ENCODE data around the gene ICOSLG.
"Not testable (repeated sequence)": the region's sequence is repeated elsewhere in the genome, so short reads cannot be mapped to it uniquely, and the experiment has no call there.

Gene ICOSLG

GRCh38 chr21:44199448-44199847 is 41.3 kb downstream of the ICOSLG start:
- H2AK5ac ChIP-seq (ENCODE audit: low read length) = no peak overlapping the region
- H2BK15ac ChIP-seq (replicated peaks; ENCODE audit: low read depth) = no peak overlapping the region
- H3K23ac ChIP-seq (ENCODE audit: low read length) = no peak overlapping the region
- H2BK5ac ChIP-seq (ENCODE audit: low read length) = no peak overlapping the region
- H3K4me2 ChIP-seq (ENCODE audit: low read length) = no peak overlapping the region
- H2BK120ac ChIP-seq (ENCODE audit: low read depth, low read length) = no peak overlapping the region
- no peak overlapping the region for H3K56ac ChIP-seq (ENCODE audit: low read length)
- no peak overlapping the region for H3K18ac ChIP-seq (ENCODE audit: low read length)
- no peak overlapping the region for H4K5ac ChIP-seq (ENCODE audit: low read length)
- WGBS (ENCODE audit: extremely low coverage, insufficient coverage, low lambda C conversion rate) = no CpG with 5 or more reads among the region's 15 CpGs
- H3K79me2 ChIP-seq (ENCODE audit: control insufficient read depth, insufficient read depth, low read length) = no peaks in the 10 kb centered on the region
- no peak overlapping the region for H3K4me3 ChIP-seq (ENCODE audit: low read length)
- DNase-seq = peak; percentile 44
- H3K27me3 ChIP-seq (ENCODE audit: insufficient read depth, low read length, poor library complexity) = no peaks in the 10 kb centered on the region
- no peaks in the 10 kb centered on the region for H3K4me1 ChIP-seq (ENCODE audit: control insufficient read depth, low read depth, low read length)
- H3K79me1 ChIP-seq (ENCODE audit: low read length) = no peaks in the 10 kb centered on the region
- H3K36me3 ChIP-seq (ENCODE audit: control insufficient read depth, insufficient read depth, low read length) = no peaks in the 10 kb centered on the region
- H3K27ac ChIP-seq (ENCODE audit: low read depth, low read length) = no peak overlapping the region
- no peak overlapping the region for H3K4ac ChIP-seq (ENCODE audit: low read depth, low read length)
- no peak overlapping the region for H4K8ac ChIP-seq (ENCODE audit: low read depth, low read length)
- no peak overlapping the region for H3K9ac ChIP-seq (ENCODE audit: low read length)

GRCh38 chr21:44197156-44197516 is 43.6 kb downstream of the ICOSLG start:
- not testable (repeated sequence) for H3K56ac ChIP-seq (ENCODE audit: low read length); H3K36me3 ChIP-seq (ENCODE audit: control insufficient read depth, insufficient read depth, low read length); H2AK5ac ChIP-seq (ENCODE audit: low read length); H3K79me2 ChIP-seq (ENCODE audit: control insufficient read depth, insufficient read depth, low read length); H3K27ac ChIP-seq (ENCODE audit: low read depth, low read length); H3K4me1 ChIP-seq (ENCODE audit: control insufficient read depth, low read depth, low read length); H3K27me3 ChIP-seq (ENCODE audit: insufficient read depth, low read length, poor library complexity); H3K4ac ChIP-seq (ENCODE audit: low read depth, low read length); H3K9ac ChIP-seq (ENCODE audit: low read length); H3K79me1 ChIP-seq (ENCODE audit: low read length); H3K4me2 ChIP-seq (ENCODE audit: low read length); H3K4me3 ChIP-seq (ENCODE audit: low read length); H3K18ac ChIP-seq (ENCODE audit: low read length); H2BK120ac ChIP-seq (ENCODE audit: low read depth, low read length); H4K8ac ChIP-seq (ENCODE audit: low read depth, low read length); H2BK15ac ChIP-seq (replicated peaks; ENCODE audit: low read depth); H2BK5ac ChIP-seq (ENCODE audit: low read length); DNase-seq; H4K5ac ChIP-seq (ENCODE audit: low read length); H3K23ac ChIP-seq (ENCODE audit: low read length)
- no CpG with 5 or more reads among the region's 21 CpGs for WGBS (ENCODE audit: extremely low coverage, insufficient coverage, low lambda C conversion rate)

- not testable (repeated sequence) for H2BK120ac ChIP-seq (ENCODE audit: low read depth, low read length); H4K5ac ChIP-seq (ENCODE audit: low read length); H2AK5ac ChIP-seq (ENCODE audit: low read length); H3K36me3 ChIP-seq (ENCODE audit: control insufficient read depth, insufficient read depth, low read length); H3K18ac ChIP-seq (ENCODE audit: low read length); H3K79me1 ChIP-seq (ENCODE audit: low read length); H2BK5ac ChIP-seq (ENCODE audit: low read length); DNase-seq; H3K4ac ChIP-seq (ENCODE audit: low read depth, low read length); H3K27me3 ChIP-seq (ENCODE audit: insufficient read depth, low read length, poor library complexity); H3K56ac ChIP-seq (ENCODE audit: low read length); H3K23ac ChIP-seq (ENCODE audit: low read length); H3K4me1 ChIP-seq (ENCODE audit: control insufficient read depth, low read depth, low read length); H3K4me3 ChIP-seq (ENCODE audit: low read length); H3K4me2 ChIP-seq (ENCODE audit: low read length); H3K27ac ChIP-seq (ENCODE audit: low read depth, low read length); H3K79me2 ChIP-seq (ENCODE audit: control insufficient read depth, insufficient read depth, low read length); H4K8ac ChIP-seq (ENCODE audit: low read depth, low read length); H2BK15ac ChIP-seq (replicated peaks; ENCODE audit: low read depth); H3K9ac ChIP-seq (ENCODE audit: low read length)
- no CpG with 5 or more reads among the region's 22 CpGs for WGBS (ENCODE audit: extremely low coverage, insufficient coverage, low lambda C conversion rate)
Observed at GRCh38 chr21:44196212-44197155, 44.3 kb downstream of the ICOSLG start.

DNA sequence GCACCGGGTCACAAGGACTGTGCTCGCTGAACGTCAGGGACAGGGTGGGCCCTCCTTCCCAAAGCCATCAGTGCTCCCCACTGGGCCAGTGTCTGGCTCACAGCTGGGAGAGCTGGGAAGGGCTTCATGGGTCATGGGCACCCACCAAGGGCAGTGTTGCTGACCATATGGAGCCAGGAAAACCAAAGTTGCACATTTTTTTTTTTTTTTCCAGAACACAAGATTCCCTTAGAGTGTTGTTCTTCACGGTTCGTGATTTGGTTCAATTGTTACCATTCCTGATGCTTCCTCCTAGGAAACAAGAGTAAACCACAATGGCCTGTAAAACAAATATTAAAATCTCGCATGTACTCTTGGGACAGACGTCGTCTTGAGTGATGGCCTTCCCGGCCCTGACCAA is 45.9 kb downstream of the ICOSLG start:
- H3K23ac ChIP-seq (ENCODE audit: low read length); H3K18ac ChIP-seq (ENCODE audit: low read length); H3K79me2 ChIP-seq (ENCODE audit: control insufficient read depth, insufficient read depth, low read length); H3K27ac ChIP-seq (ENCODE audit: low read depth, low read length); H3K4me2 ChIP-seq (ENCODE audit: low read length); H3K9ac ChIP-seq (ENCODE audit: low read length); H3K36me3 ChIP-seq (ENCODE audit: control insufficient read depth, insufficient read depth, low read length); H2BK15ac ChIP-seq (replicated peaks; ENCODE audit: low read depth); H3K4me3 ChIP-seq (ENCODE audit: low read length); H2BK5ac ChIP-seq (ENCODE audit: low read length); H3K4ac ChIP-seq (ENCODE audit: low read depth, low read length); H4K5ac ChIP-seq (ENCODE audit: low read length); DNase-seq; H4K8ac ChIP-seq (ENCODE audit: low read depth, low read length); H3K56ac ChIP-seq (ENCODE audit: low read length); H3K79me1 ChIP-seq (ENCODE audit: low read length); H3K27me3 ChIP-seq (ENCODE audit: insufficient read depth, low read length, poor library complexity); H3K4me1 ChIP-seq (ENCODE audit: control insufficient read depth, low read depth, low read length); H2AK5ac ChIP-seq (ENCODE audit: low read length); H2BK120ac ChIP-seq (ENCODE audit: low read depth, low read length): not testable (repeated sequence)
- no CpG with 5 or more reads among the region's 9 CpGs for WGBS (ENCODE audit: extremely low coverage, insufficient coverage, low lambda C conversion rate)

DNA sequence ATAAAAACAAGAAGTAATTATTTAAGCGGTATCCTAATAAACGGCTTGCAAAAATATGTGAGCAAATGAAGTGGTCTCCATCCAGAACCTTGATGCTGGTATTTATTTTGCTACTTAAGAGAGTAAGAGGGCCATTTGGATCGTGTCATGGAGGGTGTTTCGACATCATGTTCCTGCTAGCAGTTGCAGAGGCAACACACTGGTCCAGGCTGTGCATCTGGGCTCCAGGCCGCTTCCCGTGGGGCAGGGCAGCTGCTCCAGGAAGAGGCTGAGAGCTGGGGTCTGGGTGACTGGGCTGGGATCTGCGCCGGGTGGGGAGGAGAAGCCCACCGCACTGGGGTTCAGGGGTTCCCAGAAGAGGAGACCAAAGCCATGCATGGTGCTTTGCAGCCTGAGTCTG is 46.3 kb downstream of the ICOSLG start:
- not testable (repeated sequence) for H4K8ac ChIP-seq (ENCODE audit: low read depth, low read length); H3K23ac ChIP-seq (ENCODE audit: low read length); H3K4me3 ChIP-seq (ENCODE audit: low read length); H2BK15ac ChIP-seq (replicated peaks; ENCODE audit: low read depth); H3K56ac ChIP-seq (ENCODE audit: low read length); H4K5ac ChIP-seq (ENCODE audit: low read length); H3K79me1 ChIP-seq (ENCODE audit: low read length); H3K79me2 ChIP-seq (ENCODE audit: control insufficient read depth, insufficient read depth, low read length); H3K36me3 ChIP-seq (ENCODE audit: control insufficient read depth, insufficient read depth, low read length); H2BK5ac ChIP-seq (ENCODE audit: low read length); H3K4me1 ChIP-seq (ENCODE audit: control insufficient read depth, low read depth, low read length); H3K4me2 ChIP-seq (ENCODE audit: low read length); H3K18ac ChIP-seq (ENCODE audit: low read length); DNase-seq; H3K27ac ChIP-seq (ENCODE audit: low read depth, low read length); H3K9ac ChIP-seq (ENCODE audit: low read length); H2AK5ac ChIP-seq (ENCODE audit: low read length); H3K4ac ChIP-seq (ENCODE audit: low read depth, low read length); H3K27me3 ChIP-seq (ENCODE audit: insufficient read depth, low read length, poor library complexity); H2BK120ac ChIP-seq (ENCODE audit: low read depth, low read length)
- WGBS (ENCODE audit: extremely low coverage, insufficient coverage, low lambda C conversion rate) = no CpG with 5 or more reads among the region's 9 CpGs

- H2BK5ac ChIP-seq (ENCODE audit: low read length); H4K5ac ChIP-seq (ENCODE audit: low read length); H3K4me2 ChIP-seq (ENCODE audit: low read length); H3K56ac ChIP-seq (ENCODE audit: low read length); H2BK120ac ChIP-seq (ENCODE audit: low read depth, low read length); H3K27me3 ChIP-seq (ENCODE audit: insufficient read depth, low read length, poor library complexity); H3K79me2 ChIP-seq (ENCODE audit: control insufficient read depth, insufficient read depth, low read length); H3K4ac ChIP-seq (ENCODE audit: low read depth, low read length); DNase-seq; H3K79me1 ChIP-seq (ENCODE audit: low read length); H3K4me1 ChIP-seq (ENCODE audit: control insufficient read depth, low read depth, low read length); H3K27ac ChIP-seq (ENCODE audit: low read depth, low read length); H2BK15ac ChIP-seq (replicated peaks; ENCODE audit: low read depth); H3K23ac ChIP-seq (ENCODE audit: low read length); H3K4me3 ChIP-seq (ENCODE audit: low read length); H2AK5ac ChIP-seq (ENCODE audit: low read length); H4K8ac ChIP-seq (ENCODE audit: low read depth, low read length); H3K9ac ChIP-seq (ENCODE audit: low read length); H3K36me3 ChIP-seq (ENCODE audit: control insufficient read depth, insufficient read depth, low read length); H3K18ac ChIP-seq (ENCODE audit: low read length): not testable (repeated sequence)
- no CpG with 5 or more reads among the region's 5 CpGs for WGBS (ENCODE audit: extremely low coverage, insufficient coverage, low lambda C conversion rate)
Observed at GRCh38 chr21:44193108-44193507, 47.6 kb downstream of the ICOSLG start.
